OCI-LY1 (cell line): ENCODE results near the gene CHID1.

ENCODE experiments used
- H2AFZ ChIP-seq: fragments of 200-600 bp; sonication (generic), shearing (Covaris generic); 2 replicates; pipeline ENCODE4 v1.6.0; 2014; ENCODE audit warnings: antibody characterized with exemption, mild to moderate bottlenecking, low read length
- H3F3A ChIP-seq: fragments of 200-600 bp; sonication (generic), shearing (Covaris generic); 2 replicates; pipeline ENCODE4 v1.6.0; 2014; ENCODE audit warnings: mild to moderate bottlenecking, antibody characterized with exemption, low read length, moderate library complexity; ENCODE audit not compliant: insufficient read depth
- H3K27ac ChIP-seq: fragments of 200-600 bp; sonication (generic); 2 replicates; pipeline ENCODE4 v1.5.1; 2014; ENCODE audit warnings: low read length, mixed run types, mild to moderate bottlenecking, low read depth; ENCODE audit not compliant: poor library complexity, severe bottlenecking
- H3K27me3 ChIP-seq: fragments of 200-600 bp; sonication (generic); 2 replicates; pipeline ENCODE4 v1.6.0; 2014; ENCODE audit warnings: antibody characterized with exemption, mild to moderate bottlenecking, low read length, moderate library complexity; ENCODE audit not compliant: insufficient read depth
- H3K36me3 ChIP-seq: fragments of 200-600 bp; sonication (generic); 2 replicates; pipeline ENCODE4 v1.6.1; 2014; ENCODE audit warnings: mild to moderate bottlenecking, antibody characterized with exemption, low read length, moderate library complexity, mixed read lengths; ENCODE audit not compliant: insufficient read depth
- H3K4me1 ChIP-seq: fragments of 200-600 bp; sonication (generic); 2 replicates; pipeline ENCODE4 v1.5.1; 2014; ENCODE audit warnings: mild to moderate bottlenecking, low read length, moderate library complexity; ENCODE audit not compliant: insufficient read depth, severe bottlenecking
- H3K4me2 ChIP-seq: fragments of 200-600 bp; sonication (generic), shearing (Covaris generic); 2 replicates; pipeline ENCODE4 v1.6.1; 2014; ENCODE audit warnings: low read length
- H3K4me3 ChIP-seq: fragments of 200-600 bp; sonication (generic); 2 replicates; pipeline ENCODE4 v1.5.1; 2014; ENCODE audit warnings: low read length, low read depth, mild to moderate bottlenecking, mixed read lengths; ENCODE audit not compliant: poor library complexity, severe bottlenecking
- H3K79me2 ChIP-seq: fragments of 200-600 bp; shearing (Covaris generic); 2 replicates; pipeline ENCODE4 v1.6.1; 2016; ENCODE audit warnings: mixed run types, low read length, mixed read lengths; ENCODE audit not compliant: insufficient read depth
- H3K9ac ChIP-seq: fragments of 200-600 bp; sonication (generic), shearing (Covaris generic); 2 replicates; pipeline ENCODE4 v1.6.1; 2014; ENCODE audit warnings: mild to moderate bottlenecking, low read length, mixed read lengths
- H3K9me2 ChIP-seq: fragments of 200-600 bp; sonication (generic), shearing (Covaris generic); 2 replicates; pipeline ENCODE4 v1.6.1; 2014; ENCODE audit warnings: low read depth, mild to moderate bottlenecking, low read length, mixed read lengths
- H3K9me3 ChIP-seq: fragments of 200-600 bp; shearing (Covaris generic); 2 replicates; pipeline ENCODE4 v1.6.1; 2014; ENCODE audit warnings: low read length, mixed read lengths
- H4K20me1 ChIP-seq: fragments of 200-600 bp; sonication (generic), shearing (Covaris generic); 2 replicates; pipeline ENCODE4 v1.6.0; 2016; ENCODE audit warnings: mild to moderate bottlenecking, low read length; ENCODE audit not compliant: insufficient read depth
- CTCF ChIP-seq: fragments of 200-600 bp; sonication (generic), shearing (Covaris generic); IDR thresholded peaks from 2 replicates; pipeline ENCODE4 v1.5.1; 2017; ENCODE audit warnings: mild to moderate bottlenecking, antibody characterized with exemption, low read length, moderate library complexity, mixed read lengths
- EZH2 ChIP-seq: fragments of 200-600 bp; sonication (generic), shearing (Covaris generic); IDR thresholded peaks from 2 replicates; pipeline ENCODE4 v1.8.0; 2017; ENCODE audit warnings: borderline replicate concordance, mixed run types, mild to moderate bottlenecking, antibody characterized with exemption, low read length, moderate library complexity, mixed read lengths

CHID1 gene

GRCh38 chr11:849104-849824 is 61.3 kb downstream of the CHID1 start:
- Histone ChIP-seq H3K36me3 (no peaks in the 10 kb centered on the region), H2AFZ (no peak overlapping the region), H3K4me3 (peak overlapping the region; percentile 66), H3K4me2 (peak overlapping the region; percentile 66), H3K79me2 (no peaks in the 10 kb centered on the region), H3K27me3 (peaks cover 4% of the 10 kb centered on the region; the same call in 1 of the 2 replicates), H3K27ac (no peak overlapping the region), H3K9ac (peak overlapping the region; percentile 49; the same call in 1 of the 2 replicates), H3K9me3 (no peaks in the 10 kb centered on the region), H3K4me1 (peaks cover 18% of the 10 kb centered on the region), H3K9me2 (no peaks in the 10 kb centered on the region), H3F3A (no peaks in the 10 kb centered on the region), H4K20me1 (no peaks in the 10 kb centered on the region)
- TF ChIP-seq EZH2 = no peak
- no peak for TF ChIP-seq CTCF

GRCh38 chr11:848380-848931 is 62.2 kb downstream of the CHID1 start:
- no peak overlapping the region for H2AFZ ChIP-seq
- H3K27me3 ChIP-seq = peaks cover 4% of the 10 kb centered on the region; the same call in 1 of the 2 replicates
- peak overlapping the region; percentile 66 for H3K4me2 ChIP-seq
- H3K4me1 ChIP-seq = peaks cover 26% of the 10 kb centered on the region
- no peak for TF ChIP-seq EZH2
- TF ChIP-seq CTCF = peak; percentile 87
- no peak overlapping the region; the same call in 1 of the 2 replicates for H3K9ac ChIP-seq
- no peaks in the 10 kb centered on the region for H3K9me3 ChIP-seq
- no peaks in the 10 kb centered on the region for H3K36me3 ChIP-seq
- H4K20me1 ChIP-seq = no peaks in the 10 kb centered on the region
- no peaks in the 10 kb centered on the region for H3F3A ChIP-seq
- peak overlapping the region; percentile 66 for H3K4me3 ChIP-seq
- no peaks in the 10 kb centered on the region for H3K9me2 ChIP-seq
- H3K79me2 ChIP-seq = no peaks in the 10 kb centered on the region
- H3K27ac ChIP-seq = no peak overlapping the region

GRCh38 chr11:847876-848275 is 62.7 kb downstream of the CHID1 start:
- no peak overlapping the region for H3K4me2 ChIP-seq

More at GRCh38 chr11:847876-848275, 62.7 kb downstream of the CHID1 start:
- H3K9me2 ChIP-seq = no peaks in the 10 kb centered on the region
- no peaks in the 10 kb centered on the region for H4K20me1 ChIP-seq
- H2AFZ ChIP-seq = no peak overlapping the region
- H3K79me2 ChIP-seq = no peaks in the 10 kb centered on the region
- no peaks in the 10 kb centered on the region for H3K36me3 ChIP-seq
- peaks cover 31% of the 10 kb centered on the region for H3K4me1 ChIP-seq
- H3K9ac ChIP-seq = no peak overlapping the region
- peaks cover 4% of the 10 kb centered on the region; the same call in 1 of the 2 replicates for H3K27me3 ChIP-seq
- TF ChIP-seq CTCF (no peak), EZH2 (no peak)
- H3K27ac ChIP-seq = no peak overlapping the region
- no peaks in the 10 kb centered on the region for H3F3A ChIP-seq
- no peak overlapping the region for H3K4me3 ChIP-seq
- H3K9me3 ChIP-seq = no peaks in the 10 kb centered on the region
